HepG2 (cell line): ENCODE results near the gene SPHK1. TPM values are rescaled to one million over a fixed set of nuclear protein-coding genes. Genes with fewer than 3 reads are reported as not detected.
A peak's percentile ranks its signal among the peaks of the same experiment; 100 is the strongest.

Experiments
- ADNP ChIP-seq: sonication (generic); formaldehyde crosslinking; IDR thresholded peaks from 2 replicates; pipeline ENCODE4 v1.4.0; 2020; ENCODE audit warnings: missing genetic modification reagents
- ARNT ChIP-seq: fragments of 450-650 bp; IDR thresholded peaks from 2 replicates; pipeline ENCODE4 v1.6.1; 2017
- ELF1 ChIP-seq: sonication (generic); formaldehyde crosslinking; IDR thresholded peaks from 2 replicates; pipeline ENCODE4 v1.4.0; 2020; ENCODE audit warnings: missing genetic modification reagents
- GLI4 ChIP-seq: sonication (generic); formaldehyde crosslinking; IDR thresholded peaks from 2 replicates; pipeline ENCODE4 v1.5.1; 2020; ENCODE audit warnings: missing genetic modification reagents, mild to moderate bottlenecking, moderate library complexity, borderline replicate concordance
- HES4 ChIP-seq: sonication (generic); formaldehyde crosslinking; IDR thresholded peaks from 2 replicates; pipeline ENCODE4 v1.9.0; 2021; ENCODE audit warnings: mild to moderate bottlenecking, missing genetic modification reagents, borderline replicate concordance
- LRRFIP1 ChIP-seq: sonication (generic); formaldehyde crosslinking; conservative IDR thresholded peaks from 2 replicates; pipeline ENCODE4 v1.4.0; 2020; ENCODE audit warnings: missing genetic modification reagents
- PCBP1 ChIP-seq: fragments of 200-400 bp; formaldehyde crosslinking; IDR thresholded peaks from 2 replicates; pipeline ENCODE4 v1.6.1; 2017; ENCODE audit warnings: mild to moderate bottlenecking, low read depth, low read length, borderline replicate concordance
- RARG ChIP-seq: sonication (generic); formaldehyde crosslinking; IDR thresholded peaks from 2 replicates; pipeline ENCODE4 v1.4.0; 2020; ENCODE audit warnings: low read depth, mild to moderate bottlenecking, missing genetic modification reagents
- REPIN1 ChIP-seq: sonication (generic); formaldehyde crosslinking; IDR thresholded peaks from 2 replicates; pipeline ENCODE4 v1.8.0; 2022; ENCODE audit warnings: missing genetic modification reagents, low read depth, mild to moderate bottlenecking, borderline replicate concordance
- TCF7 ChIP-seq: sonication (generic); IDR thresholded peaks from 2 replicates; pipeline ENCODE4 v1.6.1; 2016; ENCODE audit warnings: antibody characterized with exemption, low read depth
- TEAD3 ChIP-seq: optimal IDR thresholded peaks from 2 replicates; pipeline ENCODE3; 2016; ENCODE audit warnings: borderline replicate concordance
- TRIM24 ChIP-seq: sonication (generic); formaldehyde crosslinking; IDR thresholded peaks from 2 replicates; pipeline ENCODE4 v1.8.0; 2022; ENCODE audit warnings: mild to moderate bottlenecking, missing genetic modification reagents
- ZBTB14 ChIP-seq: sonication (generic); formaldehyde crosslinking; IDR thresholded peaks from 2 replicates; pipeline ENCODE4 v1.4.0; 2020; ENCODE audit warnings: missing genetic modification reagents
- ZBTB44 ChIP-seq: sonication (generic); formaldehyde crosslinking; IDR thresholded peaks from 2 replicates; pipeline ENCODE4 v1.4.0; 2020; ENCODE audit warnings: missing genetic modification reagents
- ZNF136 ChIP-seq: sonication (generic); formaldehyde crosslinking; IDR thresholded peaks from 2 replicates; pipeline ENCODE4 v1.8.1; 2022; ENCODE audit warnings: low read depth, mild to moderate bottlenecking, moderate library complexity, missing genetic modification reagents
- ZNF260 ChIP-seq: sonication (generic); formaldehyde crosslinking; IDR thresholded peaks from 2 replicates; pipeline ENCODE4 v1.4.0; 2020; ENCODE audit warnings: missing genetic modification reagents, low read depth, mild to moderate bottlenecking, borderline replicate concordance
- ZNF280D ChIP-seq: sonication (generic); formaldehyde crosslinking; IDR thresholded peaks from 2 replicates; pipeline ENCODE4 v1.5.1; 2020; ENCODE audit warnings: mild to moderate bottlenecking, missing genetic modification reagents
- ZNF629 ChIP-seq: sonication (generic); formaldehyde crosslinking; conservative IDR thresholded peaks from 2 replicates; pipeline ENCODE4 v1.5.0; 2020; ENCODE audit warnings: missing genetic modification reagents
- ZNF737 ChIP-seq: sonication (generic); formaldehyde crosslinking; IDR thresholded peaks from 2 replicates; pipeline ENCODE4 v1.5.0; 2020; ENCODE audit warnings: missing genetic modification reagents, mild to moderate bottlenecking, borderline replicate concordance
- polyA plus RNA-seq, 8 experiments: library from polyadenylated mRNA; depleted of rRNA in 3 of 8; stranded (reverse) in 7 of 8; unstranded in 1 of 8; fragments of >200 nt; fragmentation: Illumina TruSeq in 4 of 8; extraction: Trizol in 4 of 8; gene quantifications; 2 replicates each; pipeline versions ENCODE4 v1.2.1 to v1.2.3, GENCODE V29; 2011 to 2016; ENCODE audit warnings: low read depth in 4 of 8, missing spikeins in 1 of 8, mixed read lengths in 1 of 8; ENCODE audit not compliant: insufficient read depth in 1 of 8
- total RNA-seq, 5 experiments: library from RNA; depleted of rRNA; stranded (reverse); fragments of >200 nt; fragmentation: Illumina TruSeq; extraction: Trizol; gene quantifications; 2 replicates each; pipeline ENCODE4 v1.2.3, GENCODE V29; 2016; ENCODE audit warnings: low read depth in 1 of 5
- TF ChIP-seq, protein P1 (sequence below): IDR thresholded peaks from 2 replicates; pipeline ENCODE4 v1.6.1; 2016; ENCODE audit warnings: mild to moderate bottlenecking

The SPHK1 gene
- total and polyA plus RNA-seq, 2 of the 13 experiments (the other 11 are each of a cell fraction or from before 2014, with no cell fraction given), result 129 to 160 TPM

DNA sequence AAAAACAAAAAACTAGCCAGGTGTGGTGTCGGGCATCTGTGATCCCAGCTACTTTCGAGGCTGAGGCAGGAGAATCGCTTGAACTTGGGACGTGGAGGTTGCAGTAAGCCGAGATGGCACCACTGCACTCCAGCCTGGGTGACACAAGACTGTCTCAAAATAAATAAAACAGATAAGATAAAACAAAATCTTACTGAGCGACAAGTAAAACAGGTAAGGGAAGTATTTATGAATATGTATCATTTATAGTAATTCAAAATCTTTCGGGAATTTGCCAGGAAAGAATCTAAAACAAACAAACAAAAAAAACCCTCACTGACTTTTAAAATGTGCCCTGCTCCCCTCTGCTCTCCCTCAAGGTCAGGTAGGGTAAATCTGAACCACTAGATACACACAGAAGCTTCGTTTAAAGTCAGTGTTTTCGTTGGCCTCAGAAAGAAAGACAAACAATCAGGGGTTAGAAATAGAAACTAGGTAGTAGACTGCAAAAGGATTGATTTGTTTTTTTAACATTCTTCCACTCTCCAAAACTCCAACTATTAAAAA, 32.8 kb upstream of the SPHK1 start (continued):
- TF ChIP-seq LRRFIP1, result no peak
- TF ChIP-seq HES4 (CRISPR knock-in tag), result no peak
- 0 out of 2 replicates have a peak, but pooled peaks have one; percentile 25 for TF ChIP-seq GLI4
- TF ChIP-seq PCBP1, result no peak
- TF ChIP-seq ZNF260 (CRISPR knock-in tag), result no peak
- peak; percentile 46; the same call in 1 of the 2 replicates for TF ChIP-seq ZNF280D (CRISPR knock-in tag)
- TF ChIP-seq ELF1 (CRISPR knock-in tag), result 0 out of 2 replicates have a peak, but pooled peaks have one; percentile 30
- no peak for TF ChIP-seq ZBTB14 (CRISPR knock-in tag)
- TF ChIP-seq TEAD3 (CRISPR knock-in tag), result peak; percentile 51
- no peak for TF ChIP-seq RARG
- TF ChIP-seq, protein P1, sequence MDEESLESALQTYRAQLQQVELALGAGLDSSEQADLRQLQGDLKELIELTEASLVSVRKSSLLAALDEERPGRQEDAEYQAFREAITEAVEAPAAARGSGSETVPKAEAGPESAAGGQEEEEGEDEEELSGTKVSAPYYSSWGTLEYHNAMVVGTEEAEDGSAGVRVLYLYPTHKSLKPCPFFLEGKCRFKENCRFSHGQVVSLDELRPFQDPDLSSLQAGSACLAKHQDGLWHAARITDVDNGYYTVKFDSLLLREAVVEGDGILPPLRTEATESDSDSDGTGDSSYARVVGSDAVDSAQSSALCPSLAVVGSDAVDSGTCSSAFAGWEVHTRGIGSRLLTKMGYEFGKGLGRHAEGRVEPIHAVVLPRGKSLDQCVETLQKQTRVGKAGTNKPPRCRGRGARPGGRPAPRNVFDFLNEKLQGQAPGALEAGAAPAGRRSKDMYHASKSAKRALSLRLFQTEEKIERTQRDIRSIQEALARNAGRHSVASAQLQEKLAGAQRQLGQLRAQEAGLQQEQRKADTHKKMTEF (CRISPR knock-in tag), result peak; percentile 25; the same call in 1 of the 2 replicates
- no peak for TF ChIP-seq ZNF737 (CRISPR knock-in tag)
- no peak for TF ChIP-seq ARNT
- no peak for TF ChIP-seq REPIN1
- TF ChIP-seq TRIM24, result no peak
- peak; percentile 27; the same call in 1 of the 2 replicates for TF ChIP-seq ZNF629
- 0 out of 2 replicates have a peak, but pooled peaks have one; percentile 63 for TF ChIP-seq TCF7
- no peak for TF ChIP-seq ADNP
- 0 out of 2 replicates have a peak, but pooled peaks have one; percentile 35 for TF ChIP-seq ZNF136 (CRISPR knock-in tag)
- no peak for TF ChIP-seq ZBTB44 (CRISPR knock-in tag)
